HT-29 (cell line): ENCODE measurements around the gene GLDC. TPM values are rescaled to one million over a fixed set of nuclear protein-coding genes. Genes with fewer than 3 reads are reported as not detected.
"Not testable (repeated sequence)": the region's sequence is repeated elsewhere in the genome, so short reads cannot be mapped to it uniquely, and the experiment has no call there.

Experiments
- DNase-seq: peaks from one replicate; pipeline ENCODE4 v3.0.0-alpha.2; 2015; ENCODE audit warnings: low spot score
- total RNA-seq: library from RNA; depleted of rRNA; stranded (reverse); fragments of >200 nt; shearing (Covaris generic); gene quantifications from 2 replicates; pipeline ENCODE4 v1.2.3, GENCODE V29; 2014

The GLDC gene
- total RNA-seq, 1 experiment from 2014 or later = not detected

DNA sequence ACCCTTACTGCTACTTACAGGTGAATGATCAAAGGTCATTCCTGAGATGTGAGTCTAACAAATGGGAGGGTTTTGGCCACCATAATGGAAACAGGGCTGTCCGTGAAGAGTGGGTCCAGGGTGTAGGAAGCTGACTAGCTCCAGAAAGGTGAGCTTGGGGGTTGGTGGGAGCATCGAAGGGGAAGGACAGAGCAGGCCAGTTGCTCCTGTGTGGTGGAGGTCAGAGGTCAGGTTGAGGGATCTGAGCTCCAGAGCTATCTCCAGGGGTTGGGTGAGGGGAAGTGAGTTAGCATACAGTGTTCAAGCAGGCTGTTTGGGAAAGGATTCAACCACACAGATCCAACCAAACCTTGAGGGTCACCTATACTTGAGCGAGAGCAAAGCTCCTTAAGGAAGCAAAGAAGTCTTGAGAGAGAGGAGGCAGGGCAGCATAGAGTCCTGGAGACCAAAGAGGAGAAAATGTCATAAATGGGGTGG is 18.7 kb upstream of the GLDC start:
- no peak for DNase-seq

DNA sequence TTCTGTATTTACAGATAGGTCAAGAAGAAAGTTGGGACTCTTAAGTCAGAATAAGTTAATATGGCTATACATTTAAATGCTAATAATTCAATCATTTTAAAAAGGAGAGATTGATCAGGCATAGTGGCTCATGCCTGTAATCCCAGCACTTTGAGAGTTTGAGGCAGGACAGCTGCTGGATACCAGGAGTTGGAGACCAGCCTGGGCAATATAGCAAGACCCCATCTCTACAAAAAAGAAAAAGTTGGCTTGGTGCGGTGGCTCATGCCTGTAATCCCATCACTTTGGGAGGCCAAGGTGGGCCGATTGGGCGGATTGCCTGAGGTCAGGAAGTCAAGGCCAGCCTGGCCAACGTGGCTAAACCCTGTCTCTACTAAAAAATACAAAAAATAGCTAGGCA is 15.0 kb upstream of the GLDC start:
- no peak for DNase-seq

GRCh38 chr9:6658628-6659353 is 13.3 kb upstream of the GLDC start:
- no peak for DNase-seq

- no peak for DNase-seq
These were observed 11.2 kb upstream of the GLDC start for GRCh38 chr9:6656614-6657300.

- no peak for DNase-seq
These were observed 9.5 kb upstream of the GLDC start for GRCh38 chr9:6655036-6655435.

- no peak for DNase-seq
These were observed 736 bp upstream of the GLDC start for GRCh38 chr9:6646293-6646636.

DNA sequence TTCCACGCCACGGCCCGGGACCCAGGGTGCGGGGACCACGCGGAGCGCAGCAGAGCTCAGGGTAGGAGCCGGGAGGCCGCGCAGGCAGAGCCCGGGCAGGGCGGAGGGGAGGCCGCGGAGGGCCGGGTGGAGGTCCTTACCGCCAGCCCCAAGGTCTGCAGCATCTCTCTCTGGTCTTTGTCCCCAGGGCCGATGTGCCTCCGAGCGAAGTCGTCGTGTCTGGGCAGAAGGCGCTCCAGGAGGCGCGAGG is 499 bp downstream of the GLDC start:
- DNase-seq = not testable (repeated sequence)

DNA sequence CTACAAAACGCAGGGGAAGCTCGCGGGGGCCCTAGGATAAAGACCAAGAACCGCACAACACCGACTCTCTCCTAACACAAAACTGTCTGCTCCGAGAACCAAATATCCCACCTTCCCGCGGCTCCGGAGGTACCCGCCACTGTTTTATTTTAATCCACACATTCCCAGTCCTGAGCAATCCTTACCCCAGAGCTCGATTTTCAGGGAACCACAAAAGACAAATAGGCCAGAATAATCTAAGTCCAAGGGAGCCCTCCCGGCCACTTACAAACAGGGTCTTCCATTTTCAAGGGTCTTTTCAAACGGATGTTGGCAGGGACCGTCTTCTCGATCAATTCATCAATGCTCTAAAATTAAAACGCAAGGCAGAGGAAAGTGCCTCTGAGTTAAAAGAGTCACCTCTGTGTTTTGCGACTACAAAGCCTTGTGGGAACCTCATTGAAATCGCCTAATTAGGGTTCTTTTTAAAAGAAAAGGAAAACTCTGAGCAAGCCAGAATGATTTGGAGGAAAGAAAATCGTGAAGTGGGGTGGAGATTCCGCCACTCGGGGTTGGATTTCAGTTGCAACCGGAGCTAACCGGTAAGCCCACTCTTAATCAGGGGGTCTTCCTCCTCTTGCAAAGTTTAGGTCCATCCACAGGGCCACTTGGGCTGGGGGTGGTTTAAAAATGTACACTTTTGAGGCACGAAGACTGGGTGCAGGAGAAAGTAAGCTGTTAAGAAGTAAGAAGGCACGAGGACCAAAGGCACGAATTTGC is 1.0 kb downstream of the GLDC start:
- DNase-seq = no peak

- DNase-seq = no peak
These were observed 3.6 kb downstream of the GLDC start for GRCh38 chr9:6641961-6642360.

GRCh38 chr9:6641561-6641960 is 4.0 kb downstream of the GLDC start:
- DNase-seq = no peak

DNA sequence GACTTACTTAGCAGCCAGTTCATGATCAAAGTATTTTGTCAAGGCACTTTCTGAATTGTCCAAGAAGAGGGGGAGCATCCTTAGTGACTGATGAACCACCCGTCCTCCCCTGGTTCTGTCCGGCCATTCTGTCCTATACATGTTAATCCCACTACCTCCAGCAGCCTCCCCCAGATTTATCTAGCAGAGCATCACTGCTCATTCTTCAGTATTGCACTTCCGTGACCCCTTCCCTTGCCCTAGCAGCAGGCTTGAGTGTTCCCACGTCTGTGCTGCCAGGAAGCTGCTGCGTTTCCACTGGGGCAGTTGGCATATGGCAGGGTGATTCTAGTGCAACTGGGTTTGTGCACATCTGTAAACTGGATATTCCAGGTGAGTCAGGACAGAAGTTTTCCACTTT is 4.5 kb downstream of the GLDC start:
- no peak for DNase-seq

DNA sequence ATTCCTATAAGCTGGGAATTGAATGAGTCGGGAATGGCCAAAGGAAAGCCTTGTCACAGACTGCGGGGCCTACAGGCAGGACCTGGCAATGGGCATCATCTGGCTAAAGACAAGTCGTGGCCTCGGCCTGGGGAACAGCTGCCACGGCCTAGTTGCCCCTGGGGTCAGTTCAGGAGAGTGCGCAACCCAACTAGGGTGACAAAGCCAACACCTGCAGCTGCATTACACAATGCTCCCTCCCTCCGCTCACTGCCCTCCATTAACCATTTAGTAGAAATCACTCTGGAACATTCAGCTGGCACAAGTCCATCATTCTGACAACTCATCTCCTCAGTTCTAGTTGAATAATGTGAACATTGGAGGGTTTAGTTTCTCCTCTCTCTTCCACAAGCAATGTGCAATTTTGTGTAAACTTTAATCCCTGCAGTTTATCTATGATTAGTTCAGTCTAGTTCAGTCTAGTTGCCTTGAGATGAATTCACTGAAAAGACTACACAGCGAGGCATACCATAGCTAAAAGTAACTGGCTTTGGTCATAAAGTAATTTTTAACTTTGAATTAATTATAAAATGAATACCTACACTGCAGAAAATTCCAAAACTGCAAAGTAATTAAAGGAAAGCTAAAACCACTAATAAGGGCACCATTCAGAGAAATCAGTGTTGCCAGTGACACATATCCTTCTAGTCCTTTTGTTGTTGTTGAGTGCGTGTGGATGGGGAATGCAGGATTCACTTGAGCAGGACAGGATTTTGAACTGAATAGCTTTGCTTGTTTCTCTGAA is 5.1 kb downstream of the GLDC start:
- no peak for DNase-seq

DNA sequence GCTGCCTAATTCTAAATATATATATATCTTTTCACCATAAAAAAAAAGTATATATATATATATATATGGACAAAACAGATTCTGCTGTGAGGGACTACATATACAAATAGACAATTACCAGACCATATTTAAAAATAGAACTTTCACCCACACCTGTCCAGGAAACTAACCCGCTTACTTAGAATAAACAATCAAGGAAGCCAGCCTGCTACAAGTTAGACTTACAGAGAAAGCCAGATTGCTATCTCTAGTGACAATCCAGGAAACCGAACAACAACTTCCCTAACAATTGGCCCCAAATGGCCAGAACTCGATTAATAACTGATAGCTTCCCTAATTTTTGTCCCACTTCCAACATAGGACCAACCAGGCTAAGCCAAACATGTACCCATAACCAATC is 5.9 kb downstream of the GLDC start:
- DNase-seq = peak; percentile 1

DNA sequence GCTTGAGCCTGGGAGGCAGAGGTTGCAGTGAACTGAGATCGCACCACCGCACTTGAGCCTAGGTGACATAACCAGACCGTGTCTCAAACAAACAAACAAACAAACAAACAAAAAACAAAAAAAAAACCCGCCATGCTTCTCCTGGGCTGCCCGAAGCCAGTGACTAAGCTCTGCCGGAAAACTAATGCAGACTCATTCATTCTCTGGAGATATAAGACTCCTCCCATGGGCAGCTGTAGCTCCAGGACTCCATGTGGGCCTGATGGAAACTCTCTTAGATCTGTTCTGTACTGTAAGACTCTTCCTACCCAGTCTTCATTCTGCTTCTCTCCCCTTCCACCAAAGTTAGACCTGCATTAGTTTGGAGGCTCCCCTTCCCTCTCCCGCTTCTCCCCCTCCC is 11.1 kb downstream of the GLDC start:
- DNase-seq = no peak

GRCh38 chr9:6633378-6633777 is 12.2 kb downstream of the GLDC start:
- no peak for DNase-seq

- DNase-seq = peak; percentile 59
These were observed 12.9 kb downstream of the GLDC start for GRCh38 chr9:6632516-6633183.

- no peak for DNase-seq
These were observed 14.4 kb downstream of the GLDC start for GRCh38 chr9:6631207-6631512.

DNA sequence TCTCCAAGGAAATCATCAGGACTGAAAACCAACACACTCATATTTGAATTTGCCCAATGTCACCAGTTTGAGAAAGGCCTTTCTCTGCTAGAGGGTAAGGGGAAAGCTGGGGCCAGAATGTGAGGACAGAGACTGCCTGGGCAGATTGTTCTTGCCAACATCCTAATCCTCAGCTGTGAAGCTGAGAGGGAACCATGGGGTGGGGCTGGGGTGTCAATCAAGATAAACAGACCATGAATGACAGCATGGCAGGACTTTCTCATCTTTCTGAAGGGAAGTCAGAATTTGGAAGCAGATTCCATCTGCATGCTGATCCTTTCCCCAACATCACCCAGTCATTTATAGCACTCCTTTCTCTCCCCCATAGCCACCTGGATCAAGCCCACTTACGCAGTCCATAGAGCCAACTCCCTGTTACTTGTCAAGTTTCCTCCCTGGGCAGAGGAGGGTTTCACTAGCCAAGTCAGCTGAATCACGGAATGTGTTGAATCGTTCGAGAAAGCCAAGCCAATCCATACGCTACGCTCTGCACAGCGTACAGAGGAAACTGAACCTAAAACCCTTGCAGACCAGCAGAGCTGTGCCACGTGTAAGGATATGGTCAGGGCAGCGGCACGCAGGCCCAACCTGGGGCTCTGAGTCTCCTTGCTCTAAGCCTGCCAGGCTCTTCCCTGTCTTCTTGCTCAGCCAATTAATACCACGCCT is 14.9 kb downstream of the GLDC start:
- DNase-seq = no peak

DNA sequence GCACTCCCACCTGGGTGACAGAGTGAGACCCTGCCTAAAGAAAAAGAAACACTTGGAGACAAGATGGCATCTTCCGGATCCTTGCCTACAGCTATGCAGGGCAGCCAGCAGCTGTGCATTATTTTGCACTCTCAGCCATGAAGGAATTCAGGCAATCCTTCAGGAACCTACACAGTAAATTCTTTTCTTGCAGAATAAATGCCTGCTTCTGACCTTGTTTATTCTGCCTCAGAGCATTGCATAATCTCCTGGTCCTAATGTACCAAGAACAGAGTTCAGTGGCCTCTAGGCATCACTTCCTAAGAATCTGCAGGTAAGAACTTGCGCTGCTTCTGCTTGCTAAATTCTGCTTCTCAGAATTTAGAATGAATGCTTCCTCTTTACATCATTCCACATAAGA is 16.8 kb downstream of the GLDC start:
- no peak for DNase-seq

DNA sequence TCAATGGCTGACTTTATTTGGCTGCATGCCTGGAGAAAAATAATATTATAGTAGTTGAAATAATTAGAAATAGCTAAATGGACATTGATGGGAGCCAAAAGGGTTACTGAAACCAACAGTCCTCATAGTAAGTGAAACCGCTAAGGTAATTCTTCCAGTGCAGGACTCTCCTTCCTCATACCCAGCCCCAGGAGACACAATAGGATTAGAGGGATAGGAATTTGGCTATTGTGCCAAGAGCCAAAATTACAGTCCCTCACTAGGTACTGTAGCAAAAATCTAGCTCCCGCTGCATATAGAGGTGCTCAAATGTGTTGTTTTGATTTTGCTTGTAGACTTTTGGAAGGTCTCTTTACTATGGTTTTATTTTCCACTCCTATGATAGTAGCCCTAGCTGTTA is 20.2 kb downstream of the GLDC start:
- DNase-seq = no peak

DNA sequence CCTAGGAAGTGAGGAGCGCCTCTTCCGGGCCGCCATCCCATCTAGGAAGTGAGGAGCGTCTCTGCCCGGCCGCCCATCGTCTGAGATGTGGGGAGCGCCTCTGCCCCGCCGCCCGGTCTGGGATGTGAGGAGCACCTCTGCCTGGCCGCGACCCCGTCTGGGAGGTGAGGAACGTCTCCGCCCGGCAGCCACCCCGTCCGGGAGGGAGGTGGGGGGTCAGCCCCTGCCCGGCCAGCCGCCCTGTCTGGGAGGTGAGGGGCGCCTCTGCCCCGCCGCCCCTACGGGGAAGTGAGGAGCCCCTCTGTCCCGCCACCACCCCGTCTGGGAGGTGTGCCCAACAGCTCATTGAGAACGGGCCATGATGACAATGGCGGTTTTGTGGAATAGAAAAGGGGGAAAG is 22.7 kb downstream of the GLDC start:
- not testable (repeated sequence) for DNase-seq
